GM18951 (cell line): ENCODE measurements around the gene WDR37.
"Not testable (repeated sequence)": the region's sequence is repeated elsewhere in the genome, so short reads cannot be mapped to it uniquely, and the experiment has no call there.

Source experiments
- POLR2A ChIP-seq: IDR thresholded peaks from 4 replicates; pipeline ENCODE4 v1.6.1; 2011; ENCODE audit warnings: mild to moderate bottlenecking; ENCODE audit not compliant: insufficient read length, insufficient read depth; ENCODE audit errors: extremely low read depth
- in situ Hi-C: fragments of 300-500 bp; cut with MboI; formaldehyde crosslinking; loops from one replicate; pipeline ENCODE4 v1.12.0; 2022; ENCODE audit warnings: low sequenced_read_pairs, mixed read lengths, inconsistent platforms; ENCODE audit not compliant: unreplicated experiment

The WDR37 gene

DNA sequence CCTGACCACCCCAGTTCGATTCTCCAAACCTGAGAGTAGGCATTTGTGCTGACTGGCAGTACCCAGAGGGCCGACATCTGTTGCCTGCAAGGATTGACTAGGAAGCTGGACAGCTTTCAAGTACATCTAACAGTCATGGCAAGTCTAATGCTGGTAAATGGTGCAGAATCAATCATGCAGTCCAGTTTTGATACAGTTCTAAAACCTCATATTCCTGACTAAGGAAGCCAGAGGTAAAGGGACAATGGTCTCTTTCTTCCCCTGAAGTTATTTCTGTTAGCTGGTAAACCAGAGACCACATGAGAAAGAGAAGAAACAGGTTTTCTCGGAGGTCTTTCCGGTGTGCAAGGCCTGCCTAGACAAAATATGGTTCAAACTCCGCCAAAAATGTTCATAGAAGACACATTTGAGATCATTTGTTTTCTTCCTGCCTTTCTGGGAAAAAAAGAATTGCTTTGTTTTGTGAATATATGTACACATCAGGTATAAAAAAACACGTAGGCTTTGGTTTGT, 97.1 kb downstream of the WDR37 start:
- in situ Hi-C loops = no loop called here
- no peak for TF ChIP-seq POLR2A

DNA sequence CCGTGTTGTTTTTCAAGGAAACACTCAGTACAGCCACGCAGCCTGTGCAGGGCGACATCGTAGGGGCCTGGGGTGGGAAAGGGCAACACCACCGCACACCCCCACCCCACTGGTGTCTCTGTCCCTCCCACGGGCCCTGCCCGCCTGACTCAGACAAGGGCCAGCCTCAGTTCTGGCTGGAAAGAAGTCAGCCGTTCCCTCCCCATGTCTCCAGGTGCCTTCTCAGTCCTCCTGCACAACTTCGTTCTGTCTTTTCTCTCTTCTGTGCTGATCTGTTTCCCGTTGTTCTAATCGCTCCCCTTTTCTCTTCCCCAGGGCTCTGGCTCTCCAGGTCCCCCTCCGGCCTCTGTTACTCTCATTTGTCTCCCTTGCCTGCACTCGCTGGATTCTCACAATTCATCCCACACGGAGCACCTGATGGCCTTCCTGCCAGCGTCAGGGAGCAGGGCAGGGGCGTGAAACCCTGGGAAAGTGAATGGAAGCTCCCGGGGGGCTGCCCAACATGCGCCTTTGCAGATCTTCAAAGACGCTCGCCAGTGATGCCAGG, 97.7 kb downstream of the WDR37 start:
- in situ Hi-C loops = no loop called here

DNA sequence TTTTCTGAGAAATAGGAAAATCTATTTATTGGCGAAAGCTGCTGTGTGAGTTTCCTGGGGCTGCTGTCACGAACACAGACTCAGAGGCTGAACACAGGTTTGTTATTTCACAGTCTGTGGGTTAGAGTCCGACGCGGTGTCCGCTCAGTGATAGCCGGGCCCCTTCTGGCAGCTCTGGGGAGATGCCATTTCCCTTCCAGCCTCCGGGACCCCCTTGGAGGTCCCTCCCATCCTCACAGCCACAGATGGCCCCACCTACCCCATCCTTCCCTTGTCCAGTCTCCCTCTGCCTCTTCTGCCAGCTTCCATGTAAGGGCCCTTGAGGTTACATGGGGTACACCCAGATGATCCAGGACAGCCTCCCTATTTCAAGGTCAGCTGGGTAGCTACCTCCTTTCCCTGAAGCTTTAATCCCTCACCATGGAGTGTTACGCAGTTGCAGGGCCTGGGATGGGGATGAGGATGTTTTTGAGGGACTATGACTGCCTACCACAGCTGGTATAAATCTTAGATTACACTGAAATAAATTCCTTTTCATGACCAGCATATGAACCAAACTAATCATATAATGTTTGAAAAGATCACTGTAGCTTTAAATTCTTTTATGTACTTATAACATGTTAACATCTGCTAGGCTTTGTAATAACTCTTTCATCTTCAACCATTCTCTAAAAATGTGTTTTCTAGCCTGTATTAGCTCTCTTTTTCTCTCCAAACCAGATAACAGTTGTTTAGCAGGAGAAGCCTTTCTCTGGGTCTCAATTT, 98.5 kb downstream of the WDR37 start:
- in situ Hi-C loops = no loop called here
- TF ChIP-seq POLR2A = no peak

More for the DNA sequence above, 97.7 kb downstream of the WDR37 start:
- TF ChIP-seq POLR2A = no peak

DNA sequence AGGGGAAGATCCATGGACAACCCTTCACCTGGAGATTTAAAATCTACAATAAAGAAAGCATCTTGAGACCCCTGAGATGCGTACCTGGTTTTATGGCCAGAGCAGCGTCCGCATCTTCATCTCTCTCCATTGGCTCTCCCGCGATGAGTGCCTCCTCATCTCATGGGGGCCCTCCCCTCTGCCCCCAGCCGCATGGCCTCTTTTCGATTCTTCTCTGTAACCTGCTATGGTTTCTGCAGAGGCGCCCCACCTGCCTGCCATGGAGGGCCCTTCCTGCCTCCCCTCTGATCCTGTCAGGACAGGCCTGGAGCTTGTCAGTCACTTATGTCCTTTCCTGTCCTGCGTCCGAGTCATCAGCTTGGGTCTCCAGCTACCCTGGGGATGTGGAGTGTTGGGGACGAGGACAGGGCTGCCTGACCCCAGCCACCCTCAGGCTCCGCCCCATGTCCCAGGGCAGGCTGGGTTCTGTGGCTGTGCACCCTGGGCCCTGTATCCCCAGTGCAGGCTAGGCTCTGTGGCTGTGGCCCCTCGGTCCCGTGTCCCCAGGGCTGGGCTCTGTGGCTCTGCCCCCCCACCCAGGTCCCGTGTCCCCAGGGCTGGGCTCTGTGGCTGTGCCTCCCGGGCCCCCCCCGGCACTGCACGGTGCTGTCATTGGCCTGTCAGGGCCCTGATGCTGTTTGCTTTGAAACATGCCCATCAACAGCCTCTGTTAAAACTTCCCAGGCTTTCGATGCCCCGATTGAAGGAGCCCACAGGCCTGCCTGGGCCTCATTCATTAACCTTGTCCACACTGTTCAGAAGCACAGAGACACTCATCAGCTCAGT, 99.8 kb downstream of the WDR37 start:
- in situ Hi-C loops = no loop called here
- TF ChIP-seq POLR2A = no peak

DNA sequence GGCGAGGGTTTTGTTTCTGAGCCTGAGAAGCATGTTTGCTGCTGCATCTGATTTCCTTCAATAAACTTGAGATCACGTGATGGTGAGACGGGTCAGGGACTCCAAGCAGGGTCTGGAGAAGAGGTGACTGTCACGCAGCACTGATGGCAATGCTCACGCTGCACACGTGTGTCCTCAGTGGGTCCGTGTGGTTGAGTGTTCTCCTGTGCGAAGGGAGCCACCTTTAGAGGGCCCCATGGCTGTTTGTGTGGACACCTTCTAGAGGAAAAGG, 100.4 kb downstream of the WDR37 start:
- in situ Hi-C loops = no loop called here
- TF ChIP-seq POLR2A = no peak

DNA sequence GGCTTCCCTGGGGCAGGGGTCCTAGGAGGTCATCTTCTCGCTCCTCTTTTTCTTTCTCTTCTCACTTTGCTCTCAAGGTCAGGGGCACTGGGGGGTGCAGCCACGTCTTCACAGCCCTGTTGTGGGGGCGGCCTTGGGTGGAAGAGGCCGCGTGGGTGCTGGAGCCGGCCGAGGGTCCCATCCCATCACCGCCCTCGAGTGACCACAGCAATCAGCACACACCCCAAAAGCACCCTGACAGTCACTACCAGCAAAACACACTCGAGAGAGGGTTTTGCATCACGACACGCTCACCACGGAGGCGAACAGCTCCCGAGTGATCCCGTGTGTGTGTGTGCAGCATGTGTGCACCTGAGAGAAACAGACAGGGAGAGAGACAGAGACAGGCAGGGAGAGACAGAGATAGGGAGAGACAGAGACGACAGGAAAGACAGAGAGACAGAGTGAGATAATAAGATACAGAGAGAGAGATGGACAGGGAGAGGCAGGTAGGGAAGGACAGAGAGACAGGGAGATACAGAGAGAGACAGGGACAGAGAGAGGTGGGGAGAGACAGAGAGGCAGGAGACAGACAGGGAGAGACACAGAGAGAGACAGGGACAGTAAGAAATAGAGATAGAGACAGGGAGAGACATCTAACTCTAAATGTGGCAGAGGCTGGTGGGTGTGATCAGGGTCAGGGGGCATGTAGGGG, 100.9 kb downstream of the WDR37 start:
- in situ Hi-C loops = no loop called here
- TF ChIP-seq POLR2A = no peak

DNA sequence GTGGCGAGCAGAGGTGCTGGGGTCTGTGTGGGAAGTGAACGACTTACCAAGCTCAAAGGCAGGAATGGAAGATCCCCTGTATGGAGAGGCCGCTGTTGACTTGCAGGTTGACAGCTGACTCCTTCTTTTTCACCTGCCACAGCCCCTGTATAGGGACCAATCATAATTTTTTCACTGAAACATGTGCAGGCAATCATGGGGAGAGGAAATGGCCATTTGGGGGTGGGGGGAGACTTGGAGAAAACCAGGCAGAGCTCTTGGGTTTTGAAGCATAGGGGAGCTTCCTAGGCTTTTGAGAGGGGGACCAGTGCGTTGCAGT, 101.4 kb downstream of the WDR37 start:
- in situ Hi-C loops = no loop called here
- no peak for TF ChIP-seq POLR2A

DNA sequence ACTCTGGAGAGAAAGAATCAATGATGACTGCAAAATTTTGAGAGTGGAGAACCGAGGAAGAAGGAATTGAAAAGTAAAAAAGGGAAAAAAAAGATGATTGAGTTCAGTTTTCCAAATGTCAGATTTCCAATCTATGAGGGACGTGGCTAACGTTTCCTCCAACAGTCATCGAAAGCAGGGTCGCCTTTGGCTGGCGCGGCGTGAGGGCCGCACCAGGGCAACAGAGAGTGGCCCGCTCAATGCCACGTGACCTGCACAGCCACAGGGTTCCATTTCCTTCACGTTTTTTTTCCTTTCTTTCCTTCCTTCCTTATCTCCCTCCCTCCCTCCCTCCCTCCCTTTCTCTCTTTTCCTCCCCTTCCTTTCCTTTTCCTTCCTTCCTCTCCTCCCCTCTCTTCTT, 101.9 kb downstream of the WDR37 start:
- in situ Hi-C loops = no loop called here
- no peak for TF ChIP-seq POLR2A

DNA sequence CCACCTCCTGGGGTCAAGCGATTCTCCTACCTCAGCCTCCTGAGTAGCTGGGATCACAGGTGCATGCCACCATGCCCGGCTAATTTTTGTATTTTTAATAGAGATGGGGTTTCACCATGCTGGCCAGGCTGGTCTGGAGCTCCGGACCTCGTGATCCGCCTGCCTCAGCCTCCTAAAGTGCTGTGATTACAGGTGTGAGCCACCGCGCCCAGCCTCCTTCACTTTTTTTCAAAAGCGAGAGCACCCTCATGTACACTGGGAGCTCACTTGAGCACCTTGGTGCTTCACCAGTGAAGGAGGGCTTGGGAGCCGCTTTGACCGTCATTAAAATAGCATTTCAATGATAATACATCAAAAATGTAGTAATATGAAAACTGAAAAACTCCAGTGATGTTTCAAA, 102.4 kb downstream of the WDR37 start:
- in situ Hi-C loops = not testable (repeated sequence)

DNA sequence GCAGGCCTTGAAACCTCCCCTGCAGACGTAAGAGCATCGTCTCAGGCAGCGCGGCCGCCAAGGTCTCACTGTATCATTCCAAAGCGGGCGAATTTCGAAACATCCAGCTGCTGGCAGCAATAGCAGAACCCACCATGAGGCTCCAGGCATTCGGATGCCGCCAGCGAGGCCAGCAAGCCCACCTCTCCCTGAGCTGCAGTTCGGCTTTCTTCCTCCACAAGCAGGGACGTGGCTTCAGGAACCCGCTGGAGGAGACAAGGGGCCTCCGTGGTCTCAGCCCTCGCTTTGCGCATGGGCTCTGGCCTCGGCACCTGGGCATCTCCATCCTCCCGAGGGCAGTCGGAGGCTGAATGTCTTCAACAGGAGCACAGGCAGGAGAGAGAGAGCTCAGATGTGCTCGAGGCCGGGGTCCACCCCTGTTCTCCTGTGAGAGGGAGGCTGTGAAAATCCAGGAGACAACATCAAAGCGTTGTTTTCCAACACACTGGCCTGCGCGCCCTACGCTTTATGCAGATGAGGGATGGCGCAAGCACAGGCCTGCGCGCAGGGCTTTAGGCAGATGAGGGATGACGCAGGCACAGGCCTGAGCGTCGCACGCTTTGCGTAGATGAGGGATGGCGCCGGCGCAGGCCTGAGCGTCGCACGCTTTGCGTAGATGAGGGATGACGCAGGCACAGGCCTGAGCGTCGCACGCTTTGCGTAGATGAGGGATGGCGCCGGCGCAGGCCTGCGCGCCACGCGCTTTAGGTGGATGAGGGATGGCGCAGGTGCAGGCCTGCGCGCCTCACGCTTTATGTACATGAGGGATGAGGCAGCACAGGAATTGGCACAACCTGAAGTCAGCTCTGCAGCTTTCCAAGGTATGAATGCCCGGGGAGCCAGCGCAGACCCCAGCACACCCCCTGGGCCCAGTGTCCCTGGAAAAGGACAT, 103.2 kb downstream of the WDR37 start:
- no peak for TF ChIP-seq POLR2A

DNA sequence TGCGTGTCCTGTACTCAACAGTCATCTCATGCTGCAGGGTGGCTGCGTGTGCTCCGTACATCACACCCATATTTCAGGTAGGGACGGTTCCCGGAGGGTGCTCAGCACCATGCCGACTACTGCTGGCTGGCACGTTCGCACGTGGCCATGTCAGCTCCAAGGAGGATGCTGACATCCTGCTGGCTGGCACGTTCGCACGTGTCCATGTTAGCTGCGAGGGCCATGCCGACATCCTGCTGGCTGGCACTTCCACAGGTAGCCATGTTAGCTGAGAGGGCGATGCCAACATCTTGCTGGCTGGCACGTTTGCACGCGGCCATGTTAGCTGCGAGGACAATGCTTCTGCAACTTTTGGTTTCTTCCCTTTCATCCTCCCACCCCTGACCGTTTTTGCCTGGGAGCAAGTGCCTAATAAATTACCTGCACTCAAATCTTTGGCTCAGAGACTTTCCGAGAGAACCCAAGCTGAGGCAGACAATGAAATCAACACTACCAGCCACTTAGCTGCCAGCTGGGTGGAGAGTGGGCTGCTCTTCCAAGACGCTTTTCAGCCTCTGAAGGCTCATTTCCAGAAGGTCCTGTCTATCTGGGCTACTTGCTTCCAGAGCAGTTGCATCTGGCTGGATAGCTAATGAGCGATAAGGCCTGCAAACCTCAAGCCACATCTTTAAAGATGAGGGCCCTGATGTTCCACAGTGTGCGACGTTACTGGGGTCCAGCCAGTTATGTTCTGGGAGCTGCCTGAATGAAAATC, 104.6 kb downstream of the WDR37 start:
- TF ChIP-seq POLR2A = no peak
- in situ Hi-C loops = no loop called here

More for the DNA sequence above, 103.2 kb downstream of the WDR37 start:
- in situ Hi-C loops = no loop called here

DNA sequence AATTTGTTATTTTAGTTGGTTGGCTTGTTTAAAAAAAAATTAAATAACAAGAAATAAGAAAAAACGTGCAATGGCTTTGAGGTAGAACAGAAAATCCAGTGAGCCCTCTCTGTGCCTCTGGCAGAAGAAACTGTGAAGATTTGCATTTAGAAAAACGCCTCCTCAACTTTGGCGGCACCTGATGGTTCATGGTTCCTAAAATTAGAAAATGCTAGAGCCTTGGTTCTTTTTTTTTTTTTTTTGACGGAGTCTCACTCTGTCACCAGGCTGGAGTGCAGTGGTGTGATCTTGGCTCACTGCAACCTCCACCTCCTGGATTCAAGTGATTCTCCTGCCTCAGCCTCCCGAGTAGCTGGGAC, 105.1 kb downstream of the WDR37 start:
- in situ Hi-C loops = not testable (repeated sequence)

DNA sequence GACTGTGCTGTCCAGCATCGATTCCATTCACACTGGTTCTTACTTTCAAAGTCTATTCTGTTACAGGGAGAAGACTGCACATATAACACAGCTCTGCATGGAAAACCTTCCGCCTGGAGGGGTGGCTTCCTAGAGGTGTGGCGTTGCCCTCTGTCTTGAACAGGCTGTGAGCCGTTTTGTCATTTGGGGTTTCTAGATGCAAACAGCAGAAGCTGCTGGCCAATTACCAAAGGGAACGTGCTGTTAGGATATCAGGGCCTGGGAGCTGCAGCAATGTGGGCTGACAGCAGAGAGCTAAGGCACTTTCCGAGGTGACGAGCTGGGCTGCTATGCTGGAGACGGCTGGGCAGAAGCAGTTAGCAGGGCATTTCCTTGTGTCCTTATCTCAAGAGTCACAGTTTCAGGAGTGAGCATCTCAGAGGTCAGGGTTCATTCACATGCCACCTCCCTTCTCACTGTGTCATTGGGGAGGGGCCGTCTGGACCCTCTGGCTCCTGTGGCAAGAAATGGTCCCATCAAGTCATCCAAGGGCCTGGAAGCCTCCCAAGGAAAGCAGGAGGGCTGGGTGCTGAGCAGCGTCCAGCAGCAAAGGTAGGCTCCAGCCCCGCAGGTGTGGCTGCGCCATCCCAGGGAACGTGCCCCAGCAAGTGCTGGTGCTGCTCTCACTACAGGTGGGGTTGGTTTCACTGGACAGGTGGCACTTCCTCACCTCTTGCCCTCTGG, 106.5 kb downstream of the WDR37 start:
- TF ChIP-seq POLR2A = no peak
- in situ Hi-C loops = no loop called here
